ENCODE data around the gene R3HDML. TPM values are rescaled to one million over a fixed set of nuclear protein-coding genes. Genes with fewer than 3 reads are reported as not detected.
A peak's percentile ranks its signal among the peaks of the same experiment; 100 is the strongest.

R3HDML gene
- total RNA-seq, 4 donors from 2014 or later = not detected

GRCh38 chr20:44382641-44383040, 45.8 kb downstream of the R3HDML start:
- Histone ChIP-seq H3K27me3 (peaks cover 0 to 20% of the 10 kb centered on the region in 2 donors), H3K27ac (no peak overlapping the region), H3K4me3 (no peak overlapping the region), H3K9me3 (no peaks in the 10 kb centered on the region), H3K4me1 (peaks cover 0 to 4% (median 0%) of the 10 kb centered on the region in 4 donors), H3K36me3 (no peaks in the 10 kb centered on the region)
- no peak for DNase-seq (ENCODE audit: low spot score in 2 of 2)
- 59 to 60% methylated on average over 2 of the region's 2 CpGs for WGBS, 2 donors
- no peak for TF ChIP-seq POLR2A (IDR thresholded peaks at IDR 0.05)
- no peak for TF ChIP-seq EP300 (IDR thresholded peaks at IDR 0.05)
- TF ChIP-seq, protein P1, sequence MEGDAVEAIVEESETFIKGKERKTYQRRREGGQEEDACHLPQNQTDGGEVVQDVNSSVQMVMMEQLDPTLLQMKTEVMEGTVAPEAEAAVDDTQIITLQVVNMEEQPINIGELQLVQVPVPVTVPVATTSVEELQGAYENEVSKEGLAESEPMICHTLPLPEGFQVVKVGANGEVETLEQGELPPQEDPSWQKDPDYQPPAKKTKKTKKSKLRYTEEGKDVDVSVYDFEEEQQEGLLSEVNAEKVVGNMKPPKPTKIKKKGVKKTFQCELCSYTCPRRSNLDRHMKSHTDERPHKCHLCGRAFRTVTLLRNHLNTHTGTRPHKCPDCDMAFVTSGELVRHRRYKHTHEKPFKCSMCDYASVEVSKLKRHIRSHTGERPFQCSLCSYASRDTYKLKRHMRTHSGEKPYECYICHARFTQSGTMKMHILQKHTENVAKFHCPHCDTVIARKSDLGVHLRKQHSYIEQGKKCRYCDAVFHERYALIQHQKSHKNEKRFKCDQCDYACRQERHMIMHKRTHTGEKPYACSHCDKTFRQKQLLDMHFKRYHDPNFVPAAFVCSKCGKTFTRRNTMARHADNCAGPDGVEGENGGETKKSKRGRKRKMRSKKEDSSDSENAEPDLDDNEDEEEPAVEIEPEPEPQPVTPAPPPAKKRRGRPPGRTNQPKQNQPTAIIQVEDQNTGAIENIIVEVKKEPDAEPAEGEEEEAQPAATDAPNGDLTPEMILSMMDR (IDR thresholded peaks at IDR 0.05) = no peak

DNA sequence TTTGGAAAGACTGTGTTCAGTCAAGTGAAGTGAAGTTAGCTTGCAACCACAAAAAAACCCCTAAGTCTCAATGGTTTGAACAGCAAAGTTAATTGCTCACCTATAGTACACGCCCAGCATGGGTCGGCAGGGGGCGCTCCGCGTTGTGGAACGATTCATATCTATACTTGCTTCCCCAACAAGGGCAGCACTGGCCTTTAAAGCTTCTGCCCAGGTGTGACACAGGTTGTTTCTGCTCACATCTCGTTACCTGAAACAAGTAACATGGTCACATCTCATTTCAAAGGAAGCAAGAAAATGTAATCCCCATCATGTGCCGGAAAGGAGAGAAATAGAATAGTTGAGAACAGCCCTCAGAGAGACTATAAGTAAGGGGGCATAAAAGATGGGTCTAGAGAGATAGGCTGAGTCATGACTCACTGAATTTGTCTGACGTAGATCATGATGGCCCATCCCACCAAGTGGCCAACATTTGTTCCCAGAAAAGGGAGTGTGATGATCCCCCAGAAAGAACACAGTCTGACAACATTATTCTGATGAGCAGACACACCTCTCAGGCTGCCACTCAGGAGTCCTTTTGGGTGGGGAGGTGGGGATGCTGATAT, 47.7 kb downstream of the R3HDML start:
- 18 to 19% methylated on average over 9 of the region's 9 CpGs for whole genome bisulfite sequencing, 2 donors
- H3K4me3 ChIP-seq = no peak overlapping the region
- H3K36me3 ChIP-seq = no peaks in the 10 kb centered on the region
- H3K27ac ChIP-seq = no peak overlapping the region
- H3K9me3 ChIP-seq = no peaks in the 10 kb centered on the region
- peaks cover 0 to 33% of the 10 kb centered on the region in 2 donors for H3K27me3 ChIP-seq
- peak; percentile 77 to 94 for DNase-seq (ENCODE audit: low spot score in 2 of 2)
- TF ChIP-seq EP300 (IDR thresholded peaks at IDR 0.05) (peak in 1 of 2 donors; percentile 21), POLR2A (IDR thresholded peaks at IDR 0.05) (no peak)
- TF ChIP-seq, protein P1 (IDR thresholded peaks at IDR 0.05) = peak; percentile 54 to 80 (median 71)
- peaks cover 0 to 20% (median 0%) of the 10 kb centered on the region in 4 donors for H3K4me1 ChIP-seq

DNA sequence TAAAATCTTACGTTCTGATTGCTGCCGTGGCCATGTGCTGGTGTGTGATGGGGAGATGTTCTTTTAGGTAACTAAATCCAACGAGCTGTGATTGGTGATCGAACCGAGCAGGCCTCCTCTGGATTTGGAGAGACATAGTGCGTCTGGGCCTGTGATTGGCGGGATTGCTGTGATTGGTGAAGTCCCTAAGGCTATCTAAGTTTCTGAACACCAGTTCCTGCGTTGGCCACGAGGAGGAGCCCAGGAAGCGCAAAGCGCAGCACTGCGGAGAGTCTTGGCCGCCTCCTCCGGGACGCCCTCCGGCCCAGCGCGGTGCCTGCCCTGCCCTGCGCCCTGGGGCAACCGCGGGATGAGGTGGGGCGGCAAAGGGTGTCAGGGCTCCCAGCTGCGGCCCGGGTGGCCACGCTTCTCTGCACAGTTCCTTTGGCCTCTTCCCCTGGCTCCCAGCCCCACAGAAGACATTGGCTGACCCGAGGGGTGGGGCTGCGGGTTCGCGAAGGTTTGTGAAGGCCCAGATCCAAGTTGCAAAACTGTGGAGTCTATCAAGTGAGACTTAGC, 51.7 kb downstream of the R3HDML start:
- peaks cover 0 to 28% of the 10 kb centered on the region in 2 donors for H3K27me3 ChIP-seq
- DNase-seq (ENCODE audit: low spot score in 2 of 2) = peak; percentile 67 to 75
- peak overlapping the region in 1 of 4 donors; percentile 38 for H3K27ac ChIP-seq
- WGBS, 2 donors = 3 to 6% methylated on average over 11 to 25 of the region's 29 CpGs
- H3K36me3 ChIP-seq = no peaks in the 10 kb centered on the region
- H3K4me3 ChIP-seq = no peak overlapping the region
- H3K4me1 ChIP-seq = peaks cover 0 to 20% (median 0%) of the 10 kb centered on the region in 4 donors
- H3K9me3 ChIP-seq = no peaks in the 10 kb centered on the region
- TF ChIP-seq EP300 (IDR thresholded peaks at IDR 0.05) (peak; percentile 32 to 73), POLR2A (IDR thresholded peaks at IDR 0.05) (no peak)
- TF ChIP-seq, protein P1 (IDR thresholded peaks at IDR 0.05) = peak; percentile 49 to 87 (median 56)

GRCh38 chr20:44389871-44390270, 53.0 kb downstream of the R3HDML start:
- Histone ChIP-seq H3K4me3 (no peak overlapping the region), H3K27ac (peak overlapping the region in 1 of 4 donors; percentile 38), H3K36me3 (no peaks in the 10 kb centered on the region), H3K9me3 (no peaks in the 10 kb centered on the region), H3K27me3 (peaks cover 0 to 28% of the 10 kb centered on the region in 2 donors), H3K4me1 (peaks cover 0 to 16% (median 0%) of the 10 kb centered on the region in 4 donors)
- WGBS, 2 donors = 71 to 86% methylated on average over 6 of the region's 6 CpGs
- DNase-seq (ENCODE audit: low spot score in 2 of 2) = no peak
- TF ChIP-seq, protein P1 (IDR thresholded peaks at IDR 0.05) = no peak
- no peak for TF ChIP-seq POLR2A (IDR thresholded peaks at IDR 0.05)
- no peak for TF ChIP-seq EP300 (IDR thresholded peaks at IDR 0.05)

GRCh38 chr20:44390280-44390679, 53.4 kb downstream of the R3HDML start:
- Histone ChIP-seq H3K4me3 (no peak overlapping the region), H3K4me1 (peaks cover 0 to 16% (median 0%) of the 10 kb centered on the region in 4 donors), H3K27ac (peak overlapping the region in 1 of 4 donors; percentile 38), H3K9me3 (no peaks in the 10 kb centered on the region), H3K27me3 (peaks cover 0 to 28% of the 10 kb centered on the region in 2 donors), H3K36me3 (no peaks in the 10 kb centered on the region)
- no peak for DNase-seq (ENCODE audit: low spot score in 2 of 2)
- TF ChIP-seq, protein P1 (IDR thresholded peaks at IDR 0.05) = no peak
- TF ChIP-seq POLR2A (IDR thresholded peaks at IDR 0.05) (no peak), EP300 (IDR thresholded peaks at IDR 0.05) (no peak)
- 76 to 82% methylated on average over 5 of the region's 5 CpGs for WGBS, 2 donors

Data from tibial nerve (tissue), 4 donors.